Measurements from ENCODE around the gene HCRTR1.

Gene HCRTR1

GRCh38 chr1:31650161-31651088 lies 32.9 kb downstream of the HCRTR1 start:
- no peak for DNase-seq (ENCODE audit: low read depth, low spot score)

GRCh38 chr1:31651089-31651420 lies 33.6 kb downstream of the HCRTR1 start:
- DNase-seq (ENCODE audit: low read depth, low spot score), result peak; percentile 70

GRCh38 chr1:31651766-31652165 lies 34.3 kb downstream of the HCRTR1 start:
- no peak for DNase-seq (ENCODE audit: low read depth, low spot score)

- no peak for DNase-seq (ENCODE audit: low read depth, low spot score)
These were observed 35.5 kb downstream of the HCRTR1 start for GRCh38 chr1:31652891-31653499.

GRCh38 chr1:31653717-31654473 lies 36.4 kb downstream of the HCRTR1 start:
- DNase-seq (ENCODE audit: low read depth, low spot score), result no peak

GRCh38 chr1:31654474-31654776 lies 36.9 kb downstream of the HCRTR1 start:
- no peak for DNase-seq (ENCODE audit: low read depth, low spot score)

GRCh38 chr1:31655104-31655503 lies 37.6 kb downstream of the HCRTR1 start:
- no peak for DNase-seq (ENCODE audit: low read depth, low spot score)

- DNase-seq (ENCODE audit: low read depth, low spot score), result no peak
These were observed 38.3 kb downstream of the HCRTR1 start for GRCh38 chr1:31655756-31656155.

GRCh38 chr1:31657020-31657804 lies 39.7 kb downstream of the HCRTR1 start:
- DNase-seq (ENCODE audit: low read depth, low spot score), result no peak

GRCh38 chr1:31657972-31658510 lies 40.6 kb downstream of the HCRTR1 start:
- no peak for DNase-seq (ENCODE audit: low read depth, low spot score)

- no peak for DNase-seq (ENCODE audit: low read depth, low spot score)
These were observed 41.2 kb downstream of the HCRTR1 start for GRCh38 chr1:31658721-31659120.

GRCh38 chr1:31659889-31660288 lies 42.4 kb downstream of the HCRTR1 start:
- DNase-seq (ENCODE audit: low read depth, low spot score), result no peak

- no peak for DNase-seq (ENCODE audit: low read depth, low spot score)
These were observed 43.5 kb downstream of the HCRTR1 start for GRCh38 chr1:31660871-31661455.

GRCh38 chr1:31661856-31662255 lies 44.4 kb downstream of the HCRTR1 start:
- no peak for DNase-seq (ENCODE audit: low read depth, low spot score)

- DNase-seq (ENCODE audit: low read depth, low spot score), result no peak
These were observed 45.0 kb downstream of the HCRTR1 start for GRCh38 chr1:31662463-31662862.

- DNase-seq (ENCODE audit: low read depth, low spot score), result peak; percentile 67
These were observed 46.3 kb downstream of the HCRTR1 start for GRCh38 chr1:31663622-31664452.

- DNase-seq (ENCODE audit: low read depth, low spot score), result no peak
These were observed 47.0 kb downstream of the HCRTR1 start for GRCh38 chr1:31664528-31664927.

GRCh38 chr1:31665234-31665878 lies 47.9 kb downstream of the HCRTR1 start:
- DNase-seq (ENCODE audit: low read depth, low spot score), result no peak

- DNase-seq (ENCODE audit: low read depth, low spot score), result peak; percentile 65
These were observed 48.9 kb downstream of the HCRTR1 start for GRCh38 chr1:31666263-31666963.

All from astrocyte of the hippocampus (primary cell).